ENCODE data around the gene GIPR.

- TF ChIP-seq POLR2AphosphoS5 (IDR thresholded peaks at IDR 0.05) (no peak), CTCF (IDR thresholded peaks at IDR 0.05) (no peak)
Observed at GRCh38 chr19:45646345-45646698, 21.7 kb upstream of the GIPR start.

All from esophagus muscularis mucosa (tissue), 3 donors.